Posterior cingulate gyrus (tissue), 11 donors: ENCODE measurements around the gene KHK.

Experiments used
- DNase-seq, 10 donors: peaks; one replicate each; pipeline versions ENCODE4 v3.0.0 to v3.0.0-alpha.2; 2020 to 2021; ENCODE audit warnings: mixed read lengths in 3 of 10
- intact Hi-C: fragments of 100-400 bp; cut with DNase I; formaldehyde crosslinking; loops from one replicate; pipeline ENCODE4 v1.15.1; 2023

KHK gene

GRCh38 chr2:27086724-27087593 lies at the start of gene KHK:
Gene KHK (plus strand): TSS chr2:27086772. CDS start chr2:27087260, 488 bp downstream.
- DNase-seq = peak in 9 of 10 donors; percentile 37 to 97 (median 68)
- intact Hi-C loops = loop anchor here (2.0 to 5.0 kb wide), 2 partner anchors 36 to 45 kb away; partner anchors contain the start of genes AGBL5 and PREB

GRCh38 chr2:27038012-27038411 lies 48.6 kb upstream of the KHK start:
- peak in 1 of 10 donors; percentile 49 for DNase-seq

GRCh38 chr2:27038631-27039339 lies 47.8 kb upstream of the KHK start:
- peak in 1 of 10 donors; percentile 58 for DNase-seq
- intact Hi-C loops = no loop called here

More at GRCh38 chr2:27038012-27038411, 48.6 kb upstream of the KHK start:
- intact Hi-C loops = no loop called here

- intact Hi-C loops = no loop called here
- DNase-seq = peak in 2 of 10 donors; percentile 58 to 65
These were observed 47.1 kb upstream of the KHK start for GRCh38 chr2:27039426-27039825.

- DNase-seq = peak in 1 of 10 donors; percentile 33
- intact Hi-C loops = no loop called here
These were observed 46.7 kb upstream of the KHK start for GRCh38 chr2:27039871-27040270.

GRCh38 chr2:27040282-27040681 lies 46.3 kb upstream of the KHK start:
- DNase-seq = peak in 1 of 10 donors; percentile 57
- intact Hi-C loops = no loop called here

- intact Hi-C loops = no loop called here
- no peak for DNase-seq
These were observed 44.8 kb upstream of the KHK start for GRCh38 chr2:27041752-27042151.

GRCh38 chr2:27042159-27042661 lies 44.4 kb upstream of the KHK start:
- intact Hi-C loops = no loop called here
- no peak for DNase-seq

GRCh38 chr2:27042985-27043634 lies 43.5 kb upstream of the KHK start:
- no peak for DNase-seq
- intact Hi-C loops = no loop called here

GRCh38 chr2:27049422-27050280 lies 36.9 kb upstream of the KHK start:
- intact Hi-C loops = loop anchor here (2.0 kb wide), 2 partner anchors 17 to 37 kb away; partner anchors contain the start of genes KHK and TMEM214

GRCh38 chr2:27050281-27050995 lies 36.1 kb upstream of the KHK start:
- peak; percentile 89 to 99 (median 93) for DNase-seq
- intact Hi-C loops = loop anchor here (2.0 kb wide), 2 partner anchors 18 to 36 kb away; partner anchors contain the start of genes KHK and TMEM214

More at GRCh38 chr2:27049422-27050280, 36.9 kb upstream of the KHK start:
- peak in 1 of 10 donors; percentile 87 for DNase-seq

GRCh38 chr2:27050996-27051901 lies 35.3 kb upstream of the KHK start, which contains the start of gene AGBL5:
Gene AGBL5 (plus strand): TSS chr2:27051668. CDS start chr2:27052959, 1,291 bp downstream.
- peak; percentile 93 to 99 (median 96) for DNase-seq
- intact Hi-C loops = loop anchor here (2.0 kb wide), 2 partner anchors 18 to 36 kb away; partner anchors contain the start of genes KHK and TMEM214

GRCh38 chr2:27051902-27052645 lies 34.5 kb upstream of the KHK start:
- peak in 6 of 10 donors; percentile 11 to 86 (median 53) for DNase-seq
- intact Hi-C loops = loop anchor here (2.0 kb wide), 2 partner anchors 19 to 35 kb away; partner anchors contain the start of genes KHK and TMEM214

- intact Hi-C loops = no loop called here
- no peak for DNase-seq
These were observed 33.3 kb upstream of the KHK start for GRCh38 chr2:27053321-27053720.

- no peak for DNase-seq
- intact Hi-C loops = no loop called here
These were observed 32.8 kb upstream of the KHK start for GRCh38 chr2:27053776-27054175.

GRCh38 chr2:27054721-27055120 lies 31.9 kb upstream of the KHK start:
- intact Hi-C loops = no loop called here

GRCh38 chr2:27057184-27057583 lies 29.4 kb upstream of the KHK start:
- intact Hi-C loops = no loop called here
- no peak for DNase-seq

More at GRCh38 chr2:27054721-27055120, 31.9 kb upstream of the KHK start:
- no peak for DNase-seq
